Loucy (cell line): ENCODE data around the gene IL37.
"Not testable (repeated sequence)": the region's sequence is repeated elsewhere in the genome, so short reads cannot be mapped to it uniquely, and the experiment has no call there.

Source experiments
- H2AFZ ChIP-seq: fragments of 200-600 bp; sonication (generic); 2 replicates; pipeline ENCODE4 v1.6.0; 2016; ENCODE audit warnings: antibody characterized with exemption, mild to moderate bottlenecking, low read length, moderate library complexity
- H3F3A ChIP-seq: fragments of 200-600 bp; 2 replicates; pipeline ENCODE4 v1.6.0; 2016; ENCODE audit warnings: antibody characterized with exemption, low read depth, mild to moderate bottlenecking
- H3K27me3 ChIP-seq: fragments of 200-600 bp; sonication (generic); 2 replicates; pipeline ENCODE4 v1.6.1; 2014; ENCODE audit warnings: low read length, mild to moderate bottlenecking; ENCODE audit not compliant: insufficient read depth, poor library complexity, severe bottlenecking
- H3K36me3 ChIP-seq: fragments of 200-600 bp; sonication (generic); 2 replicates; pipeline ENCODE4 v1.6.1; 2016; ENCODE audit warnings: low read length; ENCODE audit not compliant: insufficient read depth
- H3K4me1 ChIP-seq: fragments of 200-600 bp; sonication (generic); 2 replicates; pipeline ENCODE4 v1.5.1; 2014; ENCODE audit warnings: low read length, mild to moderate bottlenecking; ENCODE audit not compliant: insufficient read depth, poor library complexity, severe bottlenecking
- H3K4me2 ChIP-seq: fragments of 200-600 bp; sonication (generic); 2 replicates; pipeline ENCODE4 v1.6.0; 2014; ENCODE audit warnings: antibody characterized with exemption, low read length, low read depth, mild to moderate bottlenecking; ENCODE audit not compliant: poor library complexity, severe bottlenecking
- H3K4me3 ChIP-seq: fragments of 200-600 bp; sonication (generic); 2 replicates; pipeline ENCODE4 v1.5.1; 2014; ENCODE audit warnings: low read length, mild to moderate bottlenecking, mixed read lengths; ENCODE audit not compliant: poor library complexity, severe bottlenecking
- H3K79me2 ChIP-seq: fragments of 200-600 bp; sonication (generic); 2 replicates; pipeline ENCODE4 v1.6.1; 2014; ENCODE audit warnings: low read length; ENCODE audit not compliant: insufficient read depth
- H3K9ac ChIP-seq: fragments of 200-600 bp; sonication (generic); 2 replicates; pipeline ENCODE4 v1.6.0; 2014; ENCODE audit warnings: mild to moderate bottlenecking, low read depth, low read length, moderate library complexity; ENCODE audit not compliant: poor library complexity, severe bottlenecking
- H3K9me2 ChIP-seq: fragments of 200-600 bp; sonication (generic); replicated peaks from 2 replicates; pipeline ENCODE4 v1.6.1; 2016; ENCODE audit warnings: low read depth, low read length, mixed read lengths
- H3K9me3 ChIP-seq: fragments of 200-600 bp; sonication (generic); 2 replicates; pipeline ENCODE4 v1.6.1; 2014; ENCODE audit warnings: mild to moderate bottlenecking, antibody characterized with exemption, low read length, low read depth; ENCODE audit not compliant: insufficient read depth
- H4K20me1 ChIP-seq: fragments of 200-600 bp; sonication (generic); 2 replicates; pipeline ENCODE4 v1.6.0; 2014; ENCODE audit warnings: antibody characterized with exemption, low read length, mild to moderate bottlenecking; ENCODE audit not compliant: insufficient read depth, poor library complexity, severe bottlenecking
- CTCF ChIP-seq: fragments of 200-600 bp; sonication (generic); conservative IDR thresholded peaks from 2 replicates; pipeline ENCODE4 v1.5.1; 2014; ENCODE audit warnings: mild to moderate bottlenecking, antibody characterized with exemption, low read length
- EZH2phosphoT487 ChIP-seq: fragments of 200-600 bp; IDR thresholded peaks from 2 replicates; pipeline ENCODE4 v1.6.1; 2018; ENCODE audit warnings: antibody characterized with exemption, mild to moderate bottlenecking, moderate library complexity, borderline replicate concordance

The IL37 gene

GRCh38 chr2:112906276-112906675, 4.7 kb upstream of the IL37 start:
- no peaks in the 10 kb centered on the region for H3K79me2 ChIP-seq
- TF ChIP-seq CTCF: no peak
- TF ChIP-seq EZH2phosphoT487: no peak
- H2AFZ ChIP-seq: no peak overlapping the region
- H3K9me3 ChIP-seq: no peaks in the 10 kb centered on the region
- no peak overlapping the region for H3K4me2 ChIP-seq
- H4K20me1 ChIP-seq: no peaks in the 10 kb centered on the region
- H3K36me3 ChIP-seq: no peaks in the 10 kb centered on the region
- H3K9me2 ChIP-seq: no peaks in the 10 kb centered on the region
- H3K4me3 ChIP-seq: no peak overlapping the region
- no peaks in the 10 kb centered on the region for H3K27me3 ChIP-seq
- no peaks in the 10 kb centered on the region for H3F3A ChIP-seq
- no peak overlapping the region for H3K9ac ChIP-seq
- H3K4me1 ChIP-seq: no peaks in the 10 kb centered on the region

- no peak overlapping the region for H3K4me2 ChIP-seq
- H3K27me3 ChIP-seq: no peaks in the 10 kb centered on the region
- H3K9me2 ChIP-seq: no peaks in the 10 kb centered on the region
- no peaks in the 10 kb centered on the region for H3K36me3 ChIP-seq
- H3K4me1 ChIP-seq: no peaks in the 10 kb centered on the region
- no peak overlapping the region for H3K9ac ChIP-seq
- no peak for TF ChIP-seq EZH2phosphoT487
- TF ChIP-seq CTCF: no peak
- H3K79me2 ChIP-seq: no peaks in the 10 kb centered on the region
- H2AFZ ChIP-seq: no peak overlapping the region
- no peak overlapping the region for H3K4me3 ChIP-seq
- no peaks in the 10 kb centered on the region for H3K9me3 ChIP-seq
- H3F3A ChIP-seq: no peaks in the 10 kb centered on the region
- H4K20me1 ChIP-seq: no peaks in the 10 kb centered on the region
Observed at GRCh38 chr2:112907001-112907949, 3.7 kb upstream of the IL37 start.

- H3K4me1 ChIP-seq, H3K9ac ChIP-seq, H3K79me2 ChIP-seq, H3K9me3 ChIP-seq, H3K27me3 ChIP-seq, H3F3A ChIP-seq, H4K20me1 ChIP-seq, H3K9me2 ChIP-seq, H2AFZ ChIP-seq, H3K36me3 ChIP-seq, H3K4me2 ChIP-seq, H3K4me3 ChIP-seq: not testable (repeated sequence)
Observed at GRCh38 chr2:112908559-112908958, 2.4 kb upstream of the IL37 start.

GRCh38 chr2:112910219-112910618, 746 bp upstream of the IL37 start:
- no peaks in the 10 kb centered on the region for H3F3A ChIP-seq
- H2AFZ ChIP-seq: no peak overlapping the region
- H3K4me1 ChIP-seq: no peaks in the 10 kb centered on the region
- H3K79me2 ChIP-seq: no peaks in the 10 kb centered on the region
- no peak for TF ChIP-seq CTCF
- no peak for TF ChIP-seq EZH2phosphoT487
- H3K4me2 ChIP-seq: no peak overlapping the region
- H3K9me3 ChIP-seq: no peaks in the 10 kb centered on the region
- no peak overlapping the region for H3K9ac ChIP-seq
- no peak overlapping the region for H3K4me3 ChIP-seq
- no peaks in the 10 kb centered on the region for H3K9me2 ChIP-seq
- H4K20me1 ChIP-seq: no peaks in the 10 kb centered on the region
- no peaks in the 10 kb centered on the region for H3K27me3 ChIP-seq
- no peaks in the 10 kb centered on the region for H3K36me3 ChIP-seq
